Liver (tissue), 3 donors: Measurements from ENCODE around the gene TUBGCP4.

Experiments
- CTCF ChIP-seq: fragments of 150-350 bp; IDR thresholded peaks from 2 replicates; pipeline ENCODE4 v1.5.1; 2017; ENCODE audit warnings: improper control_type of control experiment, low read depth, low read length; ENCODE audit not compliant: missing input control
- EGR1 ChIP-seq, 2 donors: IDR thresholded peaks; 2 replicates each; pipeline ENCODE4 v1.6.1; 2016 to 2018; ENCODE audit warnings: antibody characterized with exemption in 2 of 2, low read depth in 2 of 2
- GABPA ChIP-seq, 2 donors: IDR thresholded peaks in 1 of 2; conservative IDR thresholded peaks in 1 of 2; 2 replicates each; pipeline ENCODE4 v1.6.1; 2016; ENCODE audit warnings: antibody characterized with exemption in 2 of 2, mild to moderate bottlenecking in 1 of 2, moderate library complexity in 1 of 2
- JUND ChIP-seq, 2 donors: IDR thresholded peaks; 2 replicates each; pipeline ENCODE4 v1.6.1; 2016; ENCODE audit warnings: antibody characterized with exemption in 2 of 2
- RAD21 ChIP-seq, 2 donors: IDR thresholded peaks; 2 replicates each; pipeline ENCODE4 v1.6.1; 2016; ENCODE audit warnings: antibody characterized with exemption in 2 of 2, mild to moderate bottlenecking in 2 of 2
- REST ChIP-seq: IDR thresholded peaks from 2 replicates; pipeline ENCODE4 v1.6.1; 2016; ENCODE audit warnings: antibody characterized with exemption, mild to moderate bottlenecking
- SP1 ChIP-seq: IDR thresholded peaks from 2 replicates; pipeline ENCODE4 v1.6.1; 2018; ENCODE audit warnings: antibody characterized with exemption, mild to moderate bottlenecking
- donor health status: healthy.
- donor health status: healthy.

- TF ChIP-seq RAD21 (IDR thresholded peaks at IDR 0.05) (no peak), SP1 (no peak), EGR1 (IDR thresholded peaks at IDR 0.05; ENCODE audit: low read depth in 2 of 2) (no peak), GABPA (IDR thresholded peaks at IDR 0.05 in 1 of 2, conservative IDR thresholded peaks at IDR 0.05 in 1 of 2) (no peak), CTCF (no peak), JUND (IDR thresholded peaks at IDR 0.05) (no peak), REST (no peak)
Measured at GRCh38 chr15:43408789-43409188, 37.9 kb downstream of the TUBGCP4 start.
